IgD-negative memory B cell (primary cell): ENCODE data around the gene CPO. TPM values are rescaled to one million over a fixed set of nuclear protein-coding genes. Genes with fewer than 3 reads are reported as not detected.
"Not testable (repeated sequence)": the region's sequence is repeated elsewhere in the genome, so short reads cannot be mapped to it uniquely, and the experiment has no call there.

Source experiments
- H3K27ac Mint-ChIP-seq, 3 donors: one replicate each; pipeline ENCODE4 v1.8.0; 2020 to 2022; ENCODE audit warnings: mild to moderate bottlenecking in 3 of 3, mixed read lengths in 3 of 3, moderate library complexity in 1 of 3
- H3K27me3 Mint-ChIP-seq: one replicate; pipeline ENCODE4 v1.8.0; 2021; ENCODE audit warnings: mixed read lengths
- H3K36me3 Mint-ChIP-seq: one replicate; pipeline ENCODE4 v1.8.0; 2020; ENCODE audit warnings: mild to moderate bottlenecking, mixed read lengths
- H3K4me1 Mint-ChIP-seq, 3 donors: one replicate each; pipeline ENCODE4 v1.8.0; 2020 to 2022; ENCODE audit warnings: mixed read lengths in 3 of 3, mild to moderate bottlenecking in 1 of 3
- H3K4me3 Mint-ChIP-seq, 4 donors: one replicate each; pipeline ENCODE4 v1.8.0; 2020 to 2022; ENCODE audit warnings: mild to moderate bottlenecking in 4 of 4, mixed read lengths in 4 of 4, moderate library complexity in 3 of 4
- H3K9me3 Mint-ChIP-seq, 3 donors: one replicate each; pipeline ENCODE4 v1.8.0; 2020 to 2021; ENCODE audit warnings: mixed read lengths in 3 of 3, mild to moderate bottlenecking in 1 of 3
- polyA plus RNA-seq: library from polyadenylated mRNA; unstranded; fragments of 300-500 nt; fragmentation: Illumina TruSeq; gene quantifications from one replicate; pipeline ENCODE4 v1.2.3, GENCODE V29; 2021

The CPO gene
- not detected for polyA plus RNA-seq

- H3K27ac Mint-ChIP-seq = no peak within 1 kb of the TSS
- peaks cover 0 to 5% (median 5%) of the 10 kb centered on the region in 3 donors for H3K4me1 Mint-ChIP-seq
- peaks cover 6% of the 10 kb centered on the region for H3K27me3 Mint-ChIP-seq
- no peak within 1 kb of the TSS for H3K4me3 Mint-ChIP-seq
- peaks cover 1% of the 10 kb centered on the region for H3K36me3 Mint-ChIP-seq
- H3K9me3 Mint-ChIP-seq = no peaks in the 10 kb centered on the region
These were observed at the start of gene CPO for GRCh38 chr2:206939340-206939739. TSS of gene CPO (plus strand) at chr2:206939518. CDS start at chr2:206939600, 82 bp downstream.

- Mint-ChIP-seq H3K27ac (no peak overlapping the region), H3K4me3 (no peak overlapping the region), H3K9me3 (peaks cover 0 to 3% (median 1%) of the 10 kb centered on the region in 3 donors), H3K27me3 (peaks cover 1% of the 10 kb centered on the region), H3K36me3 (peaks cover 2% of the 10 kb centered on the region), H3K4me1 (no peaks in the 10 kb centered on the region)
These were observed 49.1 kb upstream of the CPO start for GRCh38 chr2:206890179-206890578.

GRCh38 chr2:206890926-206891325 is 48.4 kb upstream of the CPO start:
- no peak overlapping the region for H3K27ac Mint-ChIP-seq
- peaks cover 0 to 5% (median 1%) of the 10 kb centered on the region in 3 donors for H3K9me3 Mint-ChIP-seq
- no peak overlapping the region for H3K4me3 Mint-ChIP-seq
- H3K4me1 Mint-ChIP-seq = no peaks in the 10 kb centered on the region
- peaks cover 1% of the 10 kb centered on the region for H3K27me3 Mint-ChIP-seq
- peaks cover 2% of the 10 kb centered on the region for H3K36me3 Mint-ChIP-seq

GRCh38 chr2:206915121-206915520 is 24.2 kb upstream of the CPO start:
- H3K27ac Mint-ChIP-seq = no peak overlapping the region
- peaks cover 0 to 3% (median 2%) of the 10 kb centered on the region in 3 donors for H3K9me3 Mint-ChIP-seq
- no peak overlapping the region for H3K4me3 Mint-ChIP-seq
- H3K36me3 Mint-ChIP-seq = no peaks in the 10 kb centered on the region
- no peaks in the 10 kb centered on the region for H3K4me1 Mint-ChIP-seq
- H3K27me3 Mint-ChIP-seq = peaks cover 6% of the 10 kb centered on the region

GRCh38 chr2:206918263-206918662 is 21.1 kb upstream of the CPO start:
- no peak overlapping the region for H3K27ac Mint-ChIP-seq
- peaks cover 6% of the 10 kb centered on the region for H3K27me3 Mint-ChIP-seq
- peaks cover 6% of the 10 kb centered on the region for H3K36me3 Mint-ChIP-seq
- H3K4me1 Mint-ChIP-seq = no peaks in the 10 kb centered on the region
- peaks cover 0 to 3% (median 2%) of the 10 kb centered on the region in 3 donors for H3K9me3 Mint-ChIP-seq
- H3K4me3 Mint-ChIP-seq = no peak overlapping the region

- Mint-ChIP-seq H3K36me3 (peaks cover 6% of the 10 kb centered on the region), H3K9me3 (peaks cover 0 to 3% (median 0%) of the 10 kb centered on the region in 3 donors), H3K4me1 (no peaks in the 10 kb centered on the region), H3K27ac (no peak overlapping the region), H3K4me3 (no peak overlapping the region), H3K27me3 (peaks cover 6% of the 10 kb centered on the region)
These were observed 19.0 kb upstream of the CPO start for GRCh38 chr2:206920310-206920709.

GRCh38 chr2:206920951-206921350 is 18.4 kb upstream of the CPO start:
- no peaks in the 10 kb centered on the region for H3K4me1 Mint-ChIP-seq
- H3K36me3 Mint-ChIP-seq = peaks cover 6% of the 10 kb centered on the region
- no peak overlapping the region for H3K27ac Mint-ChIP-seq
- peaks cover 6% of the 10 kb centered on the region for H3K27me3 Mint-ChIP-seq
- H3K9me3 Mint-ChIP-seq = peaks cover 0 to 4% (median 0%) of the 10 kb centered on the region in 3 donors
- H3K4me3 Mint-ChIP-seq = no peak overlapping the region

- peaks cover 0 to 4% (median 0%) of the 10 kb centered on the region in 3 donors for H3K9me3 Mint-ChIP-seq
- peaks cover 6% of the 10 kb centered on the region for H3K36me3 Mint-ChIP-seq
- H3K4me1 Mint-ChIP-seq = no peaks in the 10 kb centered on the region
- no peak overlapping the region for H3K27ac Mint-ChIP-seq
- peak overlapping the region in 1 of 4 donors; percentile 61 for H3K4me3 Mint-ChIP-seq
- H3K27me3 Mint-ChIP-seq = peaks cover 6% of the 10 kb centered on the region
These were observed 17.8 kb upstream of the CPO start for GRCh38 chr2:206921529-206921928.

GRCh38 chr2:206935991-206936842 is 3.1 kb upstream of the CPO start:
- no peak overlapping the region for H3K4me3 Mint-ChIP-seq
- H3K27me3 Mint-ChIP-seq = peaks cover 4% of the 10 kb centered on the region
- no peak overlapping the region for H3K27ac Mint-ChIP-seq
- peaks cover 0 to 2% (median 0%) of the 10 kb centered on the region in 3 donors for H3K9me3 Mint-ChIP-seq
- peaks cover 1% of the 10 kb centered on the region for H3K36me3 Mint-ChIP-seq
- peaks cover 0 to 5% (median 5%) of the 10 kb centered on the region in 3 donors for H3K4me1 Mint-ChIP-seq

GRCh38 chr2:206936843-206937230 is 2.5 kb upstream of the CPO start:
- Mint-ChIP-seq H3K4me3 (no peak overlapping the region), H3K9me3 (peaks cover 0 to 2% (median 0%) of the 10 kb centered on the region in 3 donors), H3K27me3 (peaks cover 4% of the 10 kb centered on the region), H3K27ac (no peak overlapping the region), H3K36me3 (peaks cover 1% of the 10 kb centered on the region), H3K4me1 (peaks cover 0 to 5% (median 5%) of the 10 kb centered on the region in 3 donors)

- H3K27ac Mint-ChIP-seq = no peak overlapping the region
- no peak overlapping the region for H3K4me3 Mint-ChIP-seq
- H3K27me3 Mint-ChIP-seq = peaks cover 4% of the 10 kb centered on the region
- peaks cover 1% of the 10 kb centered on the region for H3K36me3 Mint-ChIP-seq
- peaks cover 0 to 5% (median 5%) of the 10 kb centered on the region in 3 donors for H3K4me1 Mint-ChIP-seq
- no peaks in the 10 kb centered on the region for H3K9me3 Mint-ChIP-seq
These were observed 1.8 kb upstream of the CPO start for GRCh38 chr2:206937555-206937954.

- Mint-ChIP-seq H3K36me3 (peaks cover 1% of the 10 kb centered on the region), H3K4me3 (no peak overlapping the region), H3K4me1 (peaks cover 0 to 5% (median 5%) of the 10 kb centered on the region in 3 donors), H3K27me3 (peaks cover 6% of the 10 kb centered on the region), H3K9me3 (no peaks in the 10 kb centered on the region), H3K27ac (no peak overlapping the region)
These were observed 1.2 kb downstream of the CPO start for GRCh38 chr2:206940546-206940945.

- H3K9me3 Mint-ChIP-seq = peaks cover 0 to 7% (median under 1%) of the 10 kb centered on the region in 3 donors
These were observed 3.5 kb downstream of the CPO start for GRCh38 chr2:206942592-206943478.

GRCh38 chr2:206953404-206953803 is 14.1 kb downstream of the CPO start:
- H3K36me3 Mint-ChIP-seq, H3K27ac Mint-ChIP-seq, H3K4me1 Mint-ChIP-seq, H3K4me3 Mint-ChIP-seq, H3K27me3 Mint-ChIP-seq: not testable (repeated sequence)
- peaks cover 6 to 20% (median 9%) of the 10 kb centered on the region in 3 donors for H3K9me3 Mint-ChIP-seq

More at GRCh38 chr2:206942592-206943478, 3.5 kb downstream of the CPO start:
- Mint-ChIP-seq H3K27ac (no peak overlapping the region), H3K4me3 (no peak overlapping the region), H3K27me3 (peaks cover 2% of the 10 kb centered on the region), H3K4me1 (peaks cover 0 to 3% (median 2%) of the 10 kb centered on the region in 3 donors), H3K36me3 (peaks cover 1% of the 10 kb centered on the region)

- Mint-ChIP-seq H3K27ac (no peak overlapping the region), H3K27me3 (no peaks in the 10 kb centered on the region), H3K9me3 (peaks cover 6 to 20% (median 9%) of the 10 kb centered on the region in 3 donors), H3K36me3 (no peaks in the 10 kb centered on the region), H3K4me1 (no peaks in the 10 kb centered on the region), H3K4me3 (peak overlapping the region in 1 of 4 donors; percentile 29)
These were observed 15.9 kb downstream of the CPO start for GRCh38 chr2:206955253-206955652.
